Heart left ventricle (tissue), 16 donors: ENCODE results near the gene ERCC1. TPM values are rescaled to one million over a fixed set of nuclear protein-coding genes. Genes with fewer than 3 reads are reported as not detected.

Experiments
- ATAC-seq, 4 donors: fragments of 200-7000 bp; cut with Tn5 transposase; one replicate each; pipeline ENCODE4 v1.9.1; 2020 to 2022; ENCODE audit warnings: moderate library complexity in 4 of 4, mild to moderate bottlenecking in 3 of 4, moderate number of reproducible peaks in 1 of 4
- DNase-seq, 5 donors: peaks; one replicate each; pipeline ENCODE4 v3.0.0-alpha.2; 2020
- H3K27ac ChIP-seq, 12 donors: fragments of 200-600 bp; sonication (generic) in 4 of 12; one replicate each; pipeline versions ENCODE4 v1.5.0 to v1.8.0; 2016 to 2022; ENCODE audit warnings: mild to moderate bottlenecking in 2 of 12
- H3K27me3 ChIP-seq, 9 donors: fragments of 200-600 bp; sonication (generic) in 2 of 9; one replicate each; pipeline versions ENCODE4 v1.5.1 to v1.8.0; 2016 to 2022; ENCODE audit warnings: mild to moderate bottlenecking in 3 of 9
- H3K36me3 ChIP-seq, 9 donors: fragments of 200-600 bp; sonication (generic) in 2 of 9; one replicate each; pipeline versions ENCODE4 v1.5.0 to v1.8.0; 2018 to 2022; ENCODE audit warnings: mild to moderate bottlenecking in 2 of 9
- H3K4me1 ChIP-seq, 12 donors: fragments of 200-600 bp; sonication (generic) in 4 of 12; one replicate each; pipeline versions ENCODE4 v1.5.0 to v1.8.0; 2016 to 2022; ENCODE audit warnings: mild to moderate bottlenecking in 3 of 12
- H3K4me3 ChIP-seq, 12 donors: fragments of 200-600 bp; sonication (generic) in 4 of 12; one replicate each; pipeline versions ENCODE4 v1.5.0 to v1.8.0; 2017 to 2022; ENCODE audit warnings: mild to moderate bottlenecking in 9 of 12, moderate library complexity in 4 of 12
- H3K9me3 ChIP-seq, 12 donors: fragments of 200-600 bp; sonication (generic) in 4 of 12; one replicate each; pipeline versions ENCODE4 v1.5.0 to v1.8.0; 2016 to 2022; ENCODE audit warnings: mild to moderate bottlenecking in 1 of 12
- CTCF ChIP-seq, 12 donors: fragments of 200-600 bp; sonication (generic) in 4 of 12; IDR thresholded peaks; one replicate each; pipeline versions ENCODE4 v1.5.0 to v1.8.0; 2018 to 2022; ENCODE audit warnings: antibody characterized with exemption in 12 of 12, mild to moderate bottlenecking in 5 of 12
- POLR2A ChIP-seq, 2 donors: fragments of 450-650 bp; IDR thresholded peaks; one replicate each; pipeline ENCODE4 v1.6.1; 2017; ENCODE audit warnings: antibody characterized with exemption in 2 of 2, mild to moderate bottlenecking in 2 of 2, moderate library complexity in 2 of 2
- WGBS, 4 donors: extraction: QIAGEN DNeasy Blood & Tissue Kit in 2 of 4; methylation state at CpG; one replicate each; pipeline versions ENCODE4 v1.1.5 to v1.1.7; 2013 to 2018; 5-methylcytosine and 5-hydroxymethylcytosine counted together
- intact Hi-C, 10 donors: fragments of 100-400 bp; cut with DNase I; formaldehyde crosslinking; loops; one replicate each; pipeline versions ENCODE4 v1.11.1 to v1.14.2; 2022
- polyA plus RNA-seq, 2 donors: library from polyadenylated mRNA; stranded (reverse); fragments of 200-250 nt; gene quantifications; one replicate each; pipeline ENCODE4 v1.2.3, GENCODE V29; 2013
- total RNA-seq, 9 donors: library from RNA; depleted of rRNA in 2 of 9; stranded (reverse); fragments of >200 nt in 2 of 9; fragmentation: NEBNext Ultra II Directional in 3 of 9; extraction: Animal tissue kit (Norgen Biotek cat#: 25700) in 3 of 9; gene quantifications; one replicate each; pipeline versions ENCODE4 v1.1.0 to v1.2.4, GENCODE V29; 2016 to 2023
- donor health status: ischemic (EF 13 %, LVEDD 7.1; RV severe dilation, severe dysfunction).
- donor health status: healthy with polysubstance abuse.
- donor health status: DM: no; HTN: yes; CAD: no.
- donor health status: DM: no; HTN: no; CAD: no.
- donor health status: ischemic (EF 25% LVEDD 6.9; RV normal size, moderate dysfunction).
- donor health status: ischemic (EF 25% LVEDD 5.7; RV mildly dilated, moderate dysfunction).
- donor health status: healthy.
- donor health status: DM: yes; HTN: yes; CAD: no.
- donor health status: ischemic (EF 35%, LVEDD 5.7; RV mildly dilated, moderate dysfunction).
- donor health status: nonischemic (EF 11% LVEDD 7.7; RV severe dilation, severe dysfunction).
- donor health status: DM: yes; HTN: yes; CAD: no.
- donor health status: PGD.
- donor health status: ischemic (EF 29% LVEDD 5.4; RV normal size, mild dysfunction).
- donor health status: nonischemic (EF 23%, LVEDD 6.1; RV moderate dilation, normal function).

Gene ERCC1
- total and polyA plus RNA-seq, 11 donors, result 104 to 294 (median 121) TPM

GRCh38 chr19:45451131-45451849, 27.6 kb upstream of the ERCC1 start:
- WGBS, 4 donors, result 5 to 10% (median 7%) methylated on average over 15 to 28 of the region's 28 CpGs
- no peaks in the 10 kb centered on the region for H3K9me3 ChIP-seq
- peaks cover 3 to 52% (median 27%) of the 10 kb centered on the region in 12 donors for H3K4me1 ChIP-seq
- H3K36me3 ChIP-seq, result no peaks in the 10 kb centered on the region
- intact Hi-C loops, result loop anchor here in 2 of 10 donors (2.0 kb wide), 1 partner anchor 18 kb away; no protein-coding TSS in a partner anchor
- H3K27me3 ChIP-seq, result no peaks in the 10 kb centered on the region
- ATAC-seq, result peak in 1 of 4 donors; percentile 10
- H3K4me3 ChIP-seq, result peak overlapping the region; percentile 35 to 80 (median 63)
- peak in 2 of 5 donors; percentile 31 to 38 for DNase-seq
- TF ChIP-seq POLR2A (IDR thresholded peaks at IDR 0.05) (no peak), CTCF (IDR thresholded peaks at IDR 0.05) (no peak)
- H3K27ac ChIP-seq, result peak overlapping the region; percentile 27 to 90 (median 74)

- Histone ChIP-seq H3K9me3 (no peaks in the 10 kb centered on the region), H3K27ac (peak overlapping the region in 11 of 12 donors; percentile 52 to 83 (median 73)), H3K4me1 (peaks cover 1 to 43% (median 17%) of the 10 kb centered on the region in 12 donors), H3K36me3 (no peaks in the 10 kb centered on the region), H3K27me3 (no peaks in the 10 kb centered on the region), H3K4me3 (peak overlapping the region; percentile 34 to 80 (median 63))
- ATAC-seq (no peak), DNase-seq (no peak)
- no peak for TF ChIP-seq CTCF (IDR thresholded peaks at IDR 0.05)
- no peak for TF ChIP-seq POLR2A (IDR thresholded peaks at IDR 0.05)
- intact Hi-C loops, result loop anchor here in 2 of 10 donors (2.0 kb wide), 1 partner anchor 19 kb away; no protein-coding TSS in a partner anchor
- WGBS, 4 donors, result 33 to 38% (median 38%) methylated on average over 5 of the region's 5 CpGs
Measured at GRCh38 chr19:45450012-45450333, 26.3 kb upstream of the ERCC1 start.

- Histone ChIP-seq H3K27me3 (no peaks in the 10 kb centered on the region), H3K9me3 (no peaks in the 10 kb centered on the region), H3K4me3 (no peak overlapping the region), H3K4me1 (peaks cover 3 to 41% (median 20%) of the 10 kb centered on the region in 12 donors), H3K27ac (peak overlapping the region in 1 of 12 donors; percentile 80), H3K36me3 (no peaks in the 10 kb centered on the region)
- TF ChIP-seq POLR2A (IDR thresholded peaks at IDR 0.05) (no peak), CTCF (IDR thresholded peaks at IDR 0.05) (no peak)
- DNase-seq (no peak), ATAC-seq (no peak)
- intact Hi-C loops, result no loop called here
- WGBS, 4 donors, result 74 to 83% (median 78%) methylated on average over 7 of the region's 7 CpGs
Measured at GRCh38 chr19:45448887-45449299, 25.2 kb upstream of the ERCC1 start.

- TF ChIP-seq POLR2A (IDR thresholded peaks at IDR 0.05) (no peak), CTCF (IDR thresholded peaks at IDR 0.05) (no peak)
- Histone ChIP-seq H3K4me3 (no peak overlapping the region), H3K4me1 (peaks cover 3 to 45% (median 22%) of the 10 kb centered on the region in 12 donors), H3K27ac (no peak overlapping the region), H3K36me3 (no peaks in the 10 kb centered on the region), H3K27me3 (no peaks in the 10 kb centered on the region), H3K9me3 (no peaks in the 10 kb centered on the region)
- 90 to 96% (median 95%) methylated on average over 3 of the region's 3 CpGs for WGBS, 4 donors
- ATAC-seq (no peak), DNase-seq (no peak)
- intact Hi-C loops, result no loop called here
Measured at GRCh38 chr19:45448425-45448756, 24.7 kb upstream of the ERCC1 start.
